HepG2 (cell line): ENCODE results near the gene MEIS1. TPM values are rescaled to one million over a fixed set of nuclear protein-coding genes. Genes with fewer than 3 reads are reported as not detected.

Experiments used
- BCL6 ChIP-seq: IDR thresholded peaks from 2 replicates; pipeline ENCODE4 v1.6.1; 2016; ENCODE audit warnings: missing genetic modification reagents, missing compliant biosample characterization
- CSRNP2 ChIP-seq: sonication (generic); formaldehyde crosslinking; conservative IDR thresholded peaks from 2 replicates; pipeline ENCODE4 v1.8.0; 2022; ENCODE audit warnings: low read depth, missing genetic modification reagents
- FOXP1 ChIP-seq, 2 experiments: fragments of 450-650 bp in 1 of 2; IDR thresholded peaks; 2 replicates each; pipeline ENCODE4 v1.6.1; 2017 to 2018; ENCODE audit warnings: antibody characterized with exemption in 1 of 2
- HNF1B ChIP-seq: sonication (generic); formaldehyde crosslinking; IDR thresholded peaks from 2 replicates; pipeline ENCODE4 v1.5.1; 2020; ENCODE audit warnings: mild to moderate bottlenecking, moderate library complexity, missing genetic modification reagents
- HOXA7 ChIP-seq: sonication (generic); formaldehyde crosslinking; IDR thresholded peaks from 2 replicates; pipeline ENCODE4 v1.8.1; 2022; ENCODE audit warnings: mild to moderate bottlenecking, missing genetic modification reagents, moderate library complexity
- HOXD1 ChIP-seq: sonication (generic); formaldehyde crosslinking; IDR thresholded peaks from 2 replicates; pipeline ENCODE4 v1.5.0; 2020; ENCODE audit warnings: missing genetic modification reagents
- JUNB ChIP-seq: sonication (generic); formaldehyde crosslinking; IDR thresholded peaks from 2 replicates; pipeline ENCODE4 v1.8.0; 2022; ENCODE audit warnings: missing genetic modification reagents, mild to moderate bottlenecking, borderline replicate concordance
- KDM2A ChIP-seq: sonication (generic); formaldehyde crosslinking; IDR thresholded peaks from 2 replicates; pipeline ENCODE4 v1.4.0; 2020; ENCODE audit warnings: low read depth, missing genetic modification reagents, borderline replicate concordance
- MTERF4 ChIP-seq: sonication (generic); formaldehyde crosslinking; IDR thresholded peaks from 2 replicates; pipeline ENCODE4 v1.8.0; 2023; ENCODE audit warnings: mild to moderate bottlenecking, missing genetic modification reagents
- PATZ1 ChIP-seq: sonication (generic); formaldehyde crosslinking; IDR thresholded peaks from 2 replicates; pipeline ENCODE4 v1.4.0; 2020; ENCODE audit warnings: missing genetic modification reagents
- REPIN1 ChIP-seq: sonication (generic); formaldehyde crosslinking; IDR thresholded peaks from 2 replicates; pipeline ENCODE4 v1.8.0; 2022; ENCODE audit warnings: missing genetic modification reagents, low read depth, mild to moderate bottlenecking, borderline replicate concordance
- RXRB ChIP-seq: IDR thresholded peaks from 2 replicates; pipeline ENCODE4 v1.6.1; 2016; ENCODE audit warnings: borderline replicate concordance, missing genetic modification reagents, missing compliant biosample characterization
- TP53 ChIP-seq: sonication (generic); formaldehyde crosslinking; conservative IDR thresholded peaks from 2 replicates; pipeline ENCODE4 v1.4.0; 2020; ENCODE audit warnings: missing genetic modification reagents
- ZBTB34 ChIP-seq: sonication (generic); formaldehyde crosslinking; IDR thresholded peaks from 2 replicates; pipeline ENCODE4 v1.8.0; 2022; ENCODE audit warnings: mild to moderate bottlenecking, missing genetic modification reagents
- ZBTB46 ChIP-seq: sonication (generic); formaldehyde crosslinking; IDR thresholded peaks from 2 replicates; pipeline ENCODE4 v1.4.0; 2020; ENCODE audit warnings: mild to moderate bottlenecking, missing genetic modification reagents, borderline replicate concordance
- ZNF331 ChIP-seq: sonication (generic); formaldehyde crosslinking; IDR thresholded peaks from 2 replicates; pipeline ENCODE4 v1.4.0; 2020; ENCODE audit warnings: missing genetic modification reagents
- ZNF790 ChIP-seq: sonication (generic); formaldehyde crosslinking; IDR thresholded peaks from 2 replicates; pipeline ENCODE4 v1.8.0; 2022; ENCODE audit warnings: missing genetic modification reagents, mild to moderate bottlenecking, borderline replicate concordance
- polyA plus RNA-seq, 8 experiments: library from polyadenylated mRNA; depleted of rRNA in 3 of 8; stranded (reverse) in 7 of 8; unstranded in 1 of 8; fragments of >200 nt; fragmentation: Illumina TruSeq in 4 of 8; extraction: Trizol in 4 of 8; gene quantifications; 2 replicates each; pipeline versions ENCODE4 v1.2.1 to v1.2.3, GENCODE V29; 2011 to 2016; ENCODE audit warnings: low read depth in 4 of 8, missing spikeins in 1 of 8, mixed read lengths in 1 of 8; ENCODE audit not compliant: insufficient read depth in 1 of 8
- total RNA-seq, 5 experiments: library from RNA; depleted of rRNA; stranded (reverse); fragments of >200 nt; fragmentation: Illumina TruSeq; extraction: Trizol; gene quantifications; 2 replicates each; pipeline ENCODE4 v1.2.3, GENCODE V29; 2016; ENCODE audit warnings: low read depth in 1 of 5

Gene MEIS1
- total and polyA plus RNA-seq, 2 of the 13 experiments (the other 11 are each of a cell fraction or from before 2014, with no cell fraction given), result 3.8 to 6.0 TPM

GRCh38 chr2:66434679-66435548 lies at the start of gene MEIS1 (continued):
- peak; percentile 57; the same call in 1 of the 2 replicates for TF ChIP-seq ZBTB46
- peak; percentile 60; the same call in 1 of the 2 replicates for TF ChIP-seq RXRB
- peak; percentile 71; the same call in 1 of the 2 replicates for TF ChIP-seq ZBTB34 (CRISPR knock-in tag)
- peak; percentile 89; the same call in 1 of the 2 replicates for TF ChIP-seq REPIN1 (CRISPR knock-in tag)
- TF ChIP-seq ZNF790, result peak; percentile 33; the same call in 1 of the 2 replicates
- peak; percentile 95 for TF ChIP-seq KDM2A (CRISPR knock-in tag)
- TF ChIP-seq TP53 (CRISPR knock-in tag), result 0 out of 2 replicates have a peak, but pooled peaks have one; percentile 42
- TF ChIP-seq BCL6 (CRISPR knock-in tag), result peak; percentile 83
- TF ChIP-seq HOXD1 (CRISPR knock-in tag), result peak; percentile 68; the same call in 1 of the 2 replicates
- 0 out of 2 replicates have a peak, but pooled peaks have one; percentile 49 for TF ChIP-seq CSRNP2 (CRISPR knock-in tag)
- TF ChIP-seq HNF1B (CRISPR knock-in tag), result no peak; the same call in 1 of the 2 replicates
- TF ChIP-seq HOXA7 (CRISPR knock-in tag), result no peak
- TF ChIP-seq FOXP1 (IDR thresholded peaks at IDR 0.05), result no peak
- TF ChIP-seq FOXP1 (CRISPR knock-in tag; IDR thresholded peaks at IDR 0.05), result peak; percentile 60
- TF ChIP-seq ZNF331 (CRISPR knock-in tag), result peak; percentile 93
- TF ChIP-seq PATZ1 (CRISPR knock-in tag), result peak; percentile 71
- 0 out of 2 replicates have a peak, but pooled peaks have one; percentile 63 for TF ChIP-seq JUNB
- TF ChIP-seq MTERF4 (CRISPR knock-in tag), result no peak
